ENCODE data around the gene TBL3.
A peak's percentile ranks its signal among the peaks of the same experiment; 100 is the strongest.

The TBL3 gene

DNA sequence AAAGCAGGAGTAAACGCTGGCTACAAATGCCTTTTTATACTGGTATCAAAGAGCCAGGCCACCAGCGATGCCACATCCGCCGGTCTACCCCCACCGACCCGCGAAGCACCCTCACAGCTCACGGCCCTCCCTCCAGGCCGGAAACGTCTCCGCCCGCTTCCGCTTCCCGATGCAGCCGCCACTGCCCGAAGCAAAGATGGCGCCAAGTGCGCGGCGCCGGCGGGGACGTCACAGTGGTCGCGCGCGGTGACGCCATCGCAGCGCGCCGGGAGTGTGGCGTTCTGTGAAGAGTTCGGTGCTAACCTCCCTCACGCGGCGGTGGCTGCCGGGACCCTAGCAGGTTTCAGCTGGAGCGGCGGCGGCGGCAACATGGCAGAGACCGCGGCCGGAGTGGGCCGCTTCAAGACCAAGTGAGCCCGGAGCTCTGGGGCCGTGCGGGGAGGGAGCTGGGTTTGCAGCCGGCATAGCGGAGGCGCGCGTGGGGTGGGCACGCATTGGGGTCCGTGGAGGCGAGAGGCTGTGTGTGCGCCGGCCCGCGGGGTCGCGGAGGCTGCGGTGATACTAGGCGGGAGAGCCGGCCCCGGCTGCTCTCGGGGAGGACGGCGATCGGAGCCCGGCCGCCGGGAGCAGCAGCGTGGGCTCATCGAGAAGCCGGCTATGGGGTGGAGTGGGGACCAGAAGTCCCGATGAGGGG, at the start of gene TBL3:
Gene TBL3, plus strand, starts transcription at position 258 of the 694 bp plus-strand sequence. Its CDS starts 112 bp downstream, at position 370.
- Histone ChIP-seq H3K9ac (ENCODE audit: low read depth in 1 of 2, low read length in 2 of 2) (peak within 1 kb of the TSS; percentile 87 to 95), H3K36me3 (ENCODE audit: control insufficient read depth in 2 of 2, insufficient read depth in 2 of 2, low read length in 2 of 2) (peaks cover 25 to 27% of the 10 kb centered on the region in 2 donors), H3K4me3 (ENCODE audit: low read length in 2 of 2) (peak within 1 kb of the TSS; percentile 77 to 87), H3K27me3 (ENCODE audit: control insufficient read depth in 2 of 2, insufficient read depth in 2 of 2, low read length in 2 of 2) (no peaks in the 10 kb centered on the region), H3K27ac (ENCODE audit: low read depth in 2 of 2, low read length in 2 of 2) (peak within 1 kb of the TSS; percentile 92 to 99), H3K4me1 (ENCODE audit: control insufficient read depth in 2 of 2, insufficient read depth in 2 of 2, low read length in 2 of 2) (peaks cover 11 to 12% of the 10 kb centered on the region in 2 donors), H3K9me3 (ENCODE audit: control insufficient read depth in 2 of 2, low read length in 2 of 2) (no peaks in the 10 kb centered on the region)

DNA sequence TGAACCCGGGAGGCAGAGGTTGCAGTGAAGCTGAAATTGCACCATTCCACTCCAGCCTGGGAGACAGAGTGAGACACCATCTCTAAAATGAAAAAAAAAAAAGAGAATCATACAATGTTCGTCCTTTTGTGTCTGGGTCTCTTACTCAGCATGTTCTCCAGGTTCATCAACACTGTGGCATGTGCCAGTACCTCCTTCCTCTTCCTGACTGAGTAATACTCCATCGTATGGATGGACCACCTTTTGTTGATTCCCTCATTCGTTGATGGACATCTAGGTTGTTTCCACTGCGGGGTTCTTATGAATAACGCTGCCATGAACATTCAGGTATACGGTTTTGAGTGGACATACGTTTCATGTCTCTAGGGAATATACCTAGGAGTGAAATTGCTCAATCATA, 49.5 kb upstream of the TBL3 start:
- Histone ChIP-seq H3K4me3 (ENCODE audit: low read length in 2 of 2) (no peak overlapping the region), H3K9ac (ENCODE audit: low read depth in 1 of 2, low read length in 2 of 2) (no peak overlapping the region), H3K27me3 (ENCODE audit: control insufficient read depth in 2 of 2, insufficient read depth in 2 of 2, low read length in 2 of 2) (peaks cover 23 to 27% of the 10 kb centered on the region in 2 donors), H3K36me3 (ENCODE audit: control insufficient read depth in 2 of 2, insufficient read depth in 2 of 2, low read length in 2 of 2) (no peaks in the 10 kb centered on the region), H3K4me1 (ENCODE audit: control insufficient read depth in 2 of 2, insufficient read depth in 2 of 2, low read length in 2 of 2) (peaks cover 8 to 10% of the 10 kb centered on the region in 2 donors), H3K27ac (ENCODE audit: low read depth in 2 of 2, low read length in 2 of 2) (no peak overlapping the region), H3K9me3 (ENCODE audit: control insufficient read depth in 2 of 2, low read length in 2 of 2) (no peaks in the 10 kb centered on the region)

DNA sequence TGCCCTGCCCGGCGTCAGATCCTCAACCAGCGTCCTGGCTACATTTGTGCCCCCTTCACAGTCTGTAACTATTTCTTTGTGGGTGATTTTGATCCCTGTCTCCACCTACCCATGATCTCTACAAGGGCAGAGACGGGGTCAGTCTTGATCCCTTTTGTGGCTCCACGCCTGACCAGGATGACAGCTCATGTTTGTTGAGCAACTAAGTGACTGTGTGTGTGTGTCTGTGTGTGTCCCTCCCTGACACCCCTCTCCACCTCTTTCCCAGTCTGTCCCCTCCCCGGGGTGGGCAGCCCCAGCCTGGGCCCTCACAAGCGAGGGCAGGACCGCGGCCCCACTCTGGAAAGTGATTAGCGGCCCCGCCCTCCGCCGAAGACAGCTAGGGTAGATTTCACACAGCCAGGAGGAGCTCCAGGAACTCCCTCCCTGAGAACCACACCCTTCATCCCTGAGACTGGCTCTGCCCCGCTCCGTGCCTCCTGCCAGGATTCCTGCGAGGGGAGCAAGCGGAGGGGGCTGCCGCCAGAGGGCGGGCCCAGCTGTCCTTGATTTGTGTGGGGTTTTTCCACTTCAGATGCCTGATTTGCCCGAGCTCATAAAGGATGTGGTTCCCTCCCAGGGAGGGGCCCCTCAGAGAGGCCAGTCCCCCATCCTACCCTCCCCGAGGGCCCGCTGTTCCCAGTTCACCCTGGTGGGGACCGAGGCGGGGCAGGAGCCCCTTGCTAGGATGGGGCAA, 48.4 kb upstream of the TBL3 start:
- Histone ChIP-seq H3K4me3 (ENCODE audit: low read length in 2 of 2) (no peak overlapping the region), H3K27ac (ENCODE audit: low read depth in 2 of 2, low read length in 2 of 2) (no peak overlapping the region), H3K36me3 (ENCODE audit: control insufficient read depth in 2 of 2, insufficient read depth in 2 of 2, low read length in 2 of 2) (no peaks in the 10 kb centered on the region)

DNA sequence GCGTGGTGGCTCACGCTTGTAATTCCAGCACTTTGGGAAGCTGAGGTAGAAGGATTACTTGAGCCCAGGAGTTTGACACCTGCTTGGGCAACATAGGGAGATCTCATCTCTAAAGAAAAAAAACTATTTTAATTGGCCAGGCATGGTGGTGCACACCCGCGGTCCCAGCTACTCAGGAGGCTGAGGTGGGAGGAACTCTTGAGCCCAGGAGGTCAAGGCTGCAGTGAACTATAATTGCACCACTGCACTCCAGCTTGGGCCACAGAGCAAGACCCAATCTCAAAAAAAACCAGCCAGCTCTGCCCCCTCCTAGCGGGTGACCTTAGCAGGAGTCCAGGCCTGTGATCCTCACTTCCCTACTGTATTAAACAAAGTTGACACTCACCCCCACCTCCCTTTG, 47.8 kb upstream of the TBL3 start:
- peaks cover 8 to 10% of the 10 kb centered on the region in 2 donors for H3K4me1 ChIP-seq (ENCODE audit: control insufficient read depth in 2 of 2, insufficient read depth in 2 of 2, low read length in 2 of 2)
- no peaks in the 10 kb centered on the region for H3K36me3 ChIP-seq (ENCODE audit: control insufficient read depth in 2 of 2, insufficient read depth in 2 of 2, low read length in 2 of 2)
- no peaks in the 10 kb centered on the region for H3K9me3 ChIP-seq (ENCODE audit: control insufficient read depth in 2 of 2, low read length in 2 of 2)
- no peak overlapping the region for H3K27ac ChIP-seq (ENCODE audit: low read depth in 2 of 2, low read length in 2 of 2)
- no peak overlapping the region for H3K9ac ChIP-seq (ENCODE audit: low read depth in 1 of 2, low read length in 2 of 2)
- H3K4me3 ChIP-seq (ENCODE audit: low read length in 2 of 2): no peak overlapping the region
- peaks cover 19 to 20% of the 10 kb centered on the region in 2 donors for H3K27me3 ChIP-seq (ENCODE audit: control insufficient read depth in 2 of 2, insufficient read depth in 2 of 2, low read length in 2 of 2)

More for the DNA sequence above, 48.4 kb upstream of the TBL3 start:
- peaks cover 8 to 10% of the 10 kb centered on the region in 2 donors for H3K4me1 ChIP-seq (ENCODE audit: control insufficient read depth in 2 of 2, insufficient read depth in 2 of 2, low read length in 2 of 2)
- H3K9ac ChIP-seq (ENCODE audit: low read depth in 1 of 2, low read length in 2 of 2): peak overlapping the region in 1 of 2 donors; percentile 14
- no peaks in the 10 kb centered on the region for H3K9me3 ChIP-seq (ENCODE audit: control insufficient read depth in 2 of 2, low read length in 2 of 2)
- H3K27me3 ChIP-seq (ENCODE audit: control insufficient read depth in 2 of 2, insufficient read depth in 2 of 2, low read length in 2 of 2): peaks cover 19 to 24% of the 10 kb centered on the region in 2 donors

DNA sequence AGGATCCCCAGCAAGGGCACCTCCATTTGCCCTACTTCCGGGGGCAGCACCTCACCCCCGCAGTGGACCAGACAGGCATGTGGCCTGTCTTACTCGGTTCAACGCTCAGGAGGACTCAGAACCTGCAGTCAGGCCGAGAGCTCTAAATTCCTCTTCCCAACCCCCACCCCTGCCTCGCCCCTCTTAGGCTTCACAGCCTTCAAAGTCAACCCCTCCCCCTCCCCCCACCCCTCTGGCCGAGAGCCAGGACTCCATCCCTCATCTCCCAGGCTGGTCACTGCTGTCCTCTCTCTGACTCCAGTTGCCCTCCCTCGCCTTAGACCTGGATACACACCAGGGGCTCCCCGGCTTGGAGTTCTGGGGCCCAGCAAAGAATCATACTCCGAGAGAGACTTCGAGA, 45.6 kb upstream of the TBL3 start:
- no peak overlapping the region for H3K27ac ChIP-seq (ENCODE audit: low read depth in 2 of 2, low read length in 2 of 2)
- no peaks in the 10 kb centered on the region for H3K9me3 ChIP-seq (ENCODE audit: control insufficient read depth in 2 of 2, low read length in 2 of 2)
- no peaks in the 10 kb centered on the region for H3K36me3 ChIP-seq (ENCODE audit: control insufficient read depth in 2 of 2, insufficient read depth in 2 of 2, low read length in 2 of 2)
- no peak overlapping the region for H3K4me3 ChIP-seq (ENCODE audit: low read length in 2 of 2)
- H3K9ac ChIP-seq (ENCODE audit: low read depth in 1 of 2, low read length in 2 of 2): no peak overlapping the region
- H3K4me1 ChIP-seq (ENCODE audit: control insufficient read depth in 2 of 2, insufficient read depth in 2 of 2, low read length in 2 of 2): peaks cover 6 to 13% of the 10 kb centered on the region in 2 donors
- no peaks in the 10 kb centered on the region for H3K27me3 ChIP-seq (ENCODE audit: control insufficient read depth in 2 of 2, insufficient read depth in 2 of 2, low read length in 2 of 2)

DNA sequence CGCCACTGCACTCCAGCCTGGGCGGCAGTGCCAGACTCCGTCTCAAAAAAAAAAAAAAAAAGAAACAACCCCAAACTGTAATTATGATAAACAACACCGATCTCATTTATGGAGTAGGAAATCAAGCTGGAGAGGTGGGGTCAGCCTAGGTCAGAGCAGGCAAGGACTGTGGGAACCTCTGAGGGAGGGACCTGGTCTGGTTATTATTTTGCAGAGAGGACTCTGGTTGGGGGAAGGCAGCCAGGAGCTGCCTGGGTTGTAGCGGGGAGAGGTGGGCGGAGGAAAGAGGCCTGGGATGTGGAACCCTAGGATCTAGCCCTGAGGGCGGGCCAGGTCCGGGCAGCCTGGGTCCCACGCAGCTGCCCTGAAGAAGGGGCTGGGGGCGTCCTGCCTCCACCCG, 42.7 kb upstream of the TBL3 start:
- Histone ChIP-seq H3K27me3 (ENCODE audit: control insufficient read depth in 2 of 2, insufficient read depth in 2 of 2, low read length in 2 of 2) (no peaks in the 10 kb centered on the region), H3K9me3 (ENCODE audit: control insufficient read depth in 2 of 2, low read length in 2 of 2) (no peaks in the 10 kb centered on the region), H3K4me1 (ENCODE audit: control insufficient read depth in 2 of 2, insufficient read depth in 2 of 2, low read length in 2 of 2) (peaks cover 2 to 5% of the 10 kb centered on the region in 2 donors), H3K9ac (ENCODE audit: low read depth in 1 of 2, low read length in 2 of 2) (peak overlapping the region; percentile 44 to 48), H3K27ac (ENCODE audit: low read depth in 2 of 2, low read length in 2 of 2) (peak overlapping the region; percentile 50 to 67), H3K4me3 (ENCODE audit: low read length in 2 of 2) (peak overlapping the region; percentile 61 to 62), H3K36me3 (ENCODE audit: control insufficient read depth in 2 of 2, insufficient read depth in 2 of 2, low read length in 2 of 2) (no peaks in the 10 kb centered on the region)

DNA sequence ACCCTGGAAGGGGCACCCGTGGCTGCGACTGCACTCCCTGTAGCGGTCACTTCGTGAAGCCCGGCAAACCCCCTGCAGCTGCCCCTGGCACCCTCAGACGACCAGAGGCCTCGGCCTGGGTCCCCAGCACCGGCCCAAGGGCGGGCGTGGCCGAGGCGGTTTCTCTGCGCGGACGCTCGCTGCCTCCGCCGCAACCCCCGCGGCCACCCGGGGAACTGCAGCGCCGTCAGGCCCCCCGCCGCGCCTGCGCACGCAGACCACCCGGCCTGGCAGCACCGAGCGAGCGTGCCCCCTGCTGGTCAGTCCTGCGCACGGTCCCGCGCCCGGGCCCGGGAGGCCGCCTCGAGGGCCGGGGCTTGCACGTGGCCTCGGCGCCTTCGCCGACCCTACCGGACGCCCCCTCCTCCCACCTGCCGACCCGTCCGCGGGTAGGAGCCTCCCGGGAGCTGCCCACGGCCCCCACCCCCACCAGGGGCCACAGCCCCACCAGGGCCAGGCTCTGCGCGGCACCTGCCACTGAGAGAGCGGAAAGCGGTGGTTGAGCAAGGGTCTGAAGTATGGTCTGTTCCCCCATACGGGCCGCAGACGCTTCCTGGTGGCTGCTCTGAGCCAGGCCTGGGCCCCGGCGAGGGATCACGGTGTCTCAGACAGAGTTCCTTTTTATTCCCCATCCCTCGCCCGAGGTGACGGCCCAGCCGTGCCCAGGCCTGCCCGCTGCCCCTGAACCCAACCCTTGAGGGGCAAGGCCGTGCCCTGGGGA, 42.1 kb upstream of the TBL3 start:
- Histone ChIP-seq H3K4me3 (ENCODE audit: low read length in 2 of 2) (peak overlapping the region; percentile 61 to 62), H3K36me3 (ENCODE audit: control insufficient read depth in 2 of 2, insufficient read depth in 2 of 2, low read length in 2 of 2) (no peaks in the 10 kb centered on the region), H3K27me3 (ENCODE audit: control insufficient read depth in 2 of 2, insufficient read depth in 2 of 2, low read length in 2 of 2) (no peaks in the 10 kb centered on the region), H3K9ac (ENCODE audit: low read depth in 1 of 2, low read length in 2 of 2) (peak overlapping the region in 1 of 2 donors; percentile 48), H3K4me1 (ENCODE audit: control insufficient read depth in 2 of 2, insufficient read depth in 2 of 2, low read length in 2 of 2) (peaks cover 2 to 4% of the 10 kb centered on the region in 2 donors), H3K9me3 (ENCODE audit: control insufficient read depth in 2 of 2, low read length in 2 of 2) (no peaks in the 10 kb centered on the region), H3K27ac (ENCODE audit: low read depth in 2 of 2, low read length in 2 of 2) (peak overlapping the region; percentile 50 to 67)

DNA sequence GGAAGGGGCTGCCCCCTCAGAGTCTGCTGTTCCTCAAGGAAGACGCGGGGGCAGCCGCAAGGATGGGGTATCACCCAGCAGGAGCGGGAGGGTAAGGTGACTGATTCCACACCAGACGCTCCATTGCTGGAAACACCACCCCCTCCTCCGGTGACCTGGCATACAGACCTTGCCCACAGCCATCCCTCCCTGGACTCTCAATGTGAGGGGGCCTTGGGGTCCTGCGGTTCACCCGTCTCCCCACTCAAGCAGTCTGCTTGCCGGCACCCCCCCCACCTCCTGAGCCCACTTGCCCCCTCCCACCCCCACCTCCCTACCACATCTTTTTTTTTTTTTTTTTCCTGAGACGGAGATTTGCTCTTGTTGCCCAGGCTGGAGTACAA, 41.5 kb upstream of the TBL3 start:
- Histone ChIP-seq H3K9me3 (ENCODE audit: control insufficient read depth in 2 of 2, low read length in 2 of 2) (no peaks in the 10 kb centered on the region), H3K27me3 (ENCODE audit: control insufficient read depth in 2 of 2, insufficient read depth in 2 of 2, low read length in 2 of 2) (no peaks in the 10 kb centered on the region), H3K36me3 (ENCODE audit: control insufficient read depth in 2 of 2, insufficient read depth in 2 of 2, low read length in 2 of 2) (no peaks in the 10 kb centered on the region), H3K9ac (ENCODE audit: low read depth in 1 of 2, low read length in 2 of 2) (no peak overlapping the region), H3K4me1 (ENCODE audit: control insufficient read depth in 2 of 2, insufficient read depth in 2 of 2, low read length in 2 of 2) (peaks cover 2 to 4% of the 10 kb centered on the region in 2 donors), H3K27ac (ENCODE audit: low read depth in 2 of 2, low read length in 2 of 2) (no peak overlapping the region), H3K4me3 (ENCODE audit: low read length in 2 of 2) (no peak overlapping the region)

DNA sequence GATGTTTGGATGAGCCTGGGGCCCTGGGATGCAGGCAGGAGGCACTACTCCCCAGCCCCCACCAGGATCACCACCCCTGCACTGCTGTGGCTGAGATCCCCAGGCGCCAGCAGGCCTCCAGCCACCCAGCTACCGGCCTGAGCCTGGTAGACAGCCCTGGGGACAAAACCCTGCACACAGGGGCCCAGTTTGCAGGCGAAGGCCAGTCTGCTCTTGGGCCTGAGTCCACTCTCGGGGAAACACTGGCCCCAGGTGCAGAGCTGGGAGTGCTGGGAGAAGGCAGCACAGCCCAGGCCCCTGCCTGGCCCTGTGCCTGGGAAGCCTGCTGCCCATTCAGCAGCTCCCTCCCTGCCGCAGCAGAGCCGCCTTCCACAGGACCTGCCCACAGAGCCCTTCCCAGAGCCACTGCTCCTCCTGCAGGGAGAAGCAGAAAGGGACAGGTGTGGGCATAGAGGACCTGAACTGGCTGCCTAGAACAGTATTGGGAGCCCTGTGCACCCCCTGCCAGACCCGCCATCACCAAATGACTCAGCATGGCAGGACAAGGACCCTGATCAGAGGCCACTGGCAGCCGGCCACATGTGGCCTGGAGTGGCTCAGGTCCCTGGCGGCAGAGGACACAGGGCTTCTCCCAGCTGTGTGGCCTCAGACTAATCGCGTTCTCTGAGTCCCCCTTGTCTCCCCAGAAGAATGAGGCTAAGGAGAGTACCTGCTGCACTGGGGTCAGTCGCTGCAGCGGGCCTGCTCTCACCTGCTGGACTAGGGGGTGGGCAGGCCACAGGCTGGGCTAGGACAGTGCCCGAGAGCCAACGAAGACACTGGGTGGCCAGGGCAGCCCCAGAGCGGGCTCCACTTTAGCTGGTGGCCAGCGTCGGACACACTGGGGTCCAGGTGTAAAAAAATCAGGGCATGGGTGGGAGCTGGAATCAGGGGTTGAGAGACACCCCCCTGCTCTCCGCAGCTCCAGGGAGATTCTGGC, 39.5 kb upstream of the TBL3 start:
- Histone ChIP-seq H3K4me1 (ENCODE audit: control insufficient read depth in 2 of 2, insufficient read depth in 2 of 2, low read length in 2 of 2) (peaks cover 2 to 4% of the 10 kb centered on the region in 2 donors), H3K36me3 (ENCODE audit: control insufficient read depth in 2 of 2, insufficient read depth in 2 of 2, low read length in 2 of 2) (peaks cover 0 to 6% of the 10 kb centered on the region in 2 donors), H3K27ac (ENCODE audit: low read depth in 2 of 2, low read length in 2 of 2) (no peak overlapping the region), H3K27me3 (ENCODE audit: control insufficient read depth in 2 of 2, insufficient read depth in 2 of 2, low read length in 2 of 2) (no peaks in the 10 kb centered on the region), H3K9ac (ENCODE audit: low read depth in 1 of 2, low read length in 2 of 2) (no peak overlapping the region), H3K9me3 (ENCODE audit: control insufficient read depth in 2 of 2, low read length in 2 of 2) (no peaks in the 10 kb centered on the region), H3K4me3 (ENCODE audit: low read length in 2 of 2) (no peak overlapping the region)

Data from mucosa of rectum (tissue), 2 donors.